ENCODE data around the gene SLC25A30.
"Not testable (repeated sequence)": the region's sequence is repeated elsewhere in the genome, so short reads cannot be mapped to it uniquely, and the experiment has no call there.

SLC25A30 gene

GRCh38 chr13:45352031-45352430 is 66.1 kb downstream of the SLC25A30 start:
- no peak overlapping the region for H3K27ac ChIP-seq
- no peak for TF ChIP-seq CTCF (conservative IDR thresholded peaks at IDR 0.05)

GRCh38 chr13:45350152-45350551 is 68.0 kb downstream of the SLC25A30 start:
- H3K27ac ChIP-seq: no peak overlapping the region

GRCh38 chr13:45349438-45349837 is 68.7 kb downstream of the SLC25A30 start:
- no peak for TF ChIP-seq CTCF (conservative IDR thresholded peaks at IDR 0.05)
- H3K27ac ChIP-seq: no peak overlapping the region

More at GRCh38 chr13:45350152-45350551, 68.0 kb downstream of the SLC25A30 start:
- no peak for TF ChIP-seq CTCF (conservative IDR thresholded peaks at IDR 0.05)

GRCh38 chr13:45344064-45344463 is 74.1 kb downstream of the SLC25A30 start:
- H3K27ac ChIP-seq: not testable (repeated sequence)

Measured in VCaP (cell line).